ENCODE measurements around the gene CYP4A22. TPM values are rescaled to one million over a fixed set of nuclear protein-coding genes. Genes with fewer than 3 reads are reported as not detected.
"Not testable (repeated sequence)": the region's sequence is repeated elsewhere in the genome, so short reads cannot be mapped to it uniquely, and the experiment has no call there.

The CYP4A22 gene
- total and polyA plus RNA-seq, 9 of the 15 experiments (the other 6 are each of a cell fraction or from before 2014, with no cell fraction given), result 0.07 TPM; not detected in 8

DNA sequence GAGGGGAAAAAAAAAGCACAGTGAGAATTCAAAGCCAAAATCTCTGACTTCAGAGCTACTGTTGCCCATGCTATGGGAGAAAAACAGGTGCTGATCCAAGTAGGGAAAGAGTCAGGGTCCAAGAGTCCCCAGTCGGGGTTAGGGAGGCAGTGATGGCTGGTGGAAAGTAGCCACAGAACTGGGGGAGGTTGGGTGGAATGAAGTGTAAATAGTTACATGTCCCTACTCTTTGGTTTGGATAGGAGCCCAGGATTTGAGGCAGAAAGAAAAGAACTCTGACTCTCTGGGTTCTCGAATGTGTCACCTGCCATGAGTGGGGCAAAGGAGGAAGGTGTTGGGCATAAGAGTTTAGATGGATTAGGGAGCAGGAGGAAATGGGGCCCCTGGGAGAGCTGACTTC is 8.4 kb upstream of the CYP4A22 start:
- H3K36me3 ChIP-seq (ENCODE audit: control insufficient read depth, insufficient read depth, low read length); FAIRE-seq; ATAC-seq; H4K20me1 ChIP-seq (replicated peaks; ENCODE audit: control insufficient read depth, insufficient read depth, low read length); H3K27me3 ChIP-seq (ENCODE audit: control insufficient read depth in 2 of 2, insufficient read depth in 2 of 2, low read length in 2 of 2); H3K27ac ChIP-seq (ENCODE audit: extremely low read depth, low read depth, low read length); H3K9me1 ChIP-seq (ENCODE audit: control insufficient read depth, insufficient read depth, low read length); in situ Hi-C loops (cut with MboI); H3K4me2 ChIP-seq (ENCODE audit: insufficient read depth, low read length); intact Hi-C loops (cut with micrococcal nuclease); DNase-seq (ENCODE audit: extremely low read depth in 1 of 4, low spot score in 3 of 4); BruUV-seq (replicated peaks); CTCF ChIA-PET (ENCODE audit: low intra/inter-chr PET ratio); H3K79me2 ChIP-seq (ENCODE audit: control insufficient read depth, insufficient read depth, low read length); H3K4me3 ChIP-seq; H2AFZ ChIP-seq (ENCODE audit: low read depth, low read length); H3K9ac ChIP-seq (ENCODE audit: insufficient read depth in 1 of 2, low read depth in 2 of 2, low read length in 2 of 2); H3K9me3 ChIP-seq (replicated peaks; ENCODE audit: control insufficient read depth, insufficient read depth, low read depth, low read length); H3K4me1 ChIP-seq (replicated peaks in 1 of 2; ENCODE audit: control insufficient read depth in 2 of 2, insufficient read depth in 2 of 2, low read length in 2 of 2): not testable (repeated sequence)
- POLR2A ChIA-PET, result interaction anchor here (0.6 kb wide), 1 partner anchor 512 kb away, joined by 4 read pairs; no protein-coding TSS in a partner anchor
- 4% methylated on average over 2 of the region's 2 CpGs for WGBS (ENCODE audit: insufficient coverage, low coverage, missing lambda C conversion rate)

DNA sequence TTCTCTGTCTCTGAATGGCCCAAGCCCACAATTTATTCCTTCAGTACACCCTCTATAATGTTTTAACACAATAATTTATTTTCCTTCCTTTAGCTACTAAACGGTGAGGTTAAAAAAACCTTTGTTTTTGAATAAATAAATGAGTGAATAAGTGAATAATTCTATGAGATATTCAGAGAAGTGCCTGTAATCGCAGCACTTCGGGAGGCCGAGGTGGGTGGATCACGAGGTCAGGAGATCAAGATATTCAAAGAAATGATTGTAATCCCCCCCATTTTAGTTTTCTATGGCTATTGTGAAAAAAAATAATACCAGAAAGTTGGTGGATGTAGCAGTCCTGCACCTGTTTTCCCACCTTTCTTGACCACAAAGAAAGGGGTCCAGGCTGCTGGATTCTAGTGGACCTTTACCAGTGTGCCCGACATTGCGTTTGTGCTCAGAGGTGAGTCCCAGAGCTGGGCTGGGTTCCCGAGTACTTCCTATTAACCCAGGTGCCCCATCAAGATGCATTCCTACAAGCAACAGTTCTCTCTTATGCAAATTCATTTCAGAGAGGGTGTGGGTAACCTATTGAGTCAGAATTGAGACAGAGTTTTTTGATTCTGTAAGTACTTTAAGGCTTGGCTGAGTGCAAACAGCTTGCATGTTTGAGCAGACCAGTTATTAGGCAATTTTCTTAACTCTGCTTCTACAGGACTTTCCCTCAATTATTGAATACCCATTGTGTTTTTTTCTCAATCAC is 7.6 kb upstream of the CYP4A22 start:
- H3K27me3 ChIP-seq (ENCODE audit: control insufficient read depth in 2 of 2, insufficient read depth in 2 of 2, low read length in 2 of 2); H3K4me1 ChIP-seq (replicated peaks in 1 of 2; ENCODE audit: control insufficient read depth in 2 of 2, insufficient read depth in 2 of 2, low read length in 2 of 2); BruUV-seq (replicated peaks); H3K4me2 ChIP-seq (ENCODE audit: insufficient read depth, low read length); H3K79me2 ChIP-seq (ENCODE audit: control insufficient read depth, insufficient read depth, low read length); in situ Hi-C loops (cut with MboI); H3K27ac ChIP-seq (ENCODE audit: extremely low read depth, low read depth, low read length); H3K9ac ChIP-seq (ENCODE audit: insufficient read depth in 1 of 2, low read depth in 2 of 2, low read length in 2 of 2); CTCF ChIA-PET (ENCODE audit: low intra/inter-chr PET ratio); DNase-seq (ENCODE audit: extremely low read depth in 1 of 4, low spot score in 3 of 4); H4K20me1 ChIP-seq (replicated peaks; ENCODE audit: control insufficient read depth, insufficient read depth, low read length); intact Hi-C loops (cut with micrococcal nuclease); H3K36me3 ChIP-seq (ENCODE audit: control insufficient read depth, insufficient read depth, low read length); FAIRE-seq; ATAC-seq; H3K9me3 ChIP-seq (replicated peaks; ENCODE audit: control insufficient read depth, insufficient read depth, low read depth, low read length); H2AFZ ChIP-seq (ENCODE audit: low read depth, low read length); POLR2A ChIA-PET; H3K4me3 ChIP-seq; H3K9me1 ChIP-seq (ENCODE audit: control insufficient read depth, insufficient read depth, low read length): not testable (repeated sequence)
- WGBS (ENCODE audit: insufficient coverage, low coverage, missing lambda C conversion rate), result 1% methylated on average over 8 of the region's 8 CpGs

All from K562 (cell line).